Upper lobe of right lung (tissue), 1 donor: ENCODE measurements around the gene RNF31. TPM values are rescaled to one million over a fixed set of nuclear protein-coding genes. Genes with fewer than 3 reads are reported as not detected.

Source experiments
- ATAC-seq: fragments of 200-7000 bp; cut with Tn5 transposase; one replicate; pipeline ENCODE4 v1.9.1; 2020; ENCODE audit warnings: mild to moderate bottlenecking, moderate library complexity
- DNase-seq: peaks from one replicate; pipeline ENCODE4 v3.0.0-alpha.2; 2020
- H3K27ac ChIP-seq: fragments of 200-600 bp; one replicate; pipeline ENCODE4 v1.8.0; 2022
- H3K27me3 ChIP-seq: fragments of 200-600 bp; one replicate; pipeline ENCODE4 v1.8.0; 2022; ENCODE audit warnings: mild to moderate bottlenecking
- H3K36me3 ChIP-seq: fragments of 200-600 bp; one replicate; pipeline ENCODE4 v1.8.0; 2022
- H3K4me1 ChIP-seq: fragments of 200-600 bp; one replicate; pipeline ENCODE4 v1.8.0; 2022
- H3K4me3 ChIP-seq: fragments of 200-600 bp; one replicate; pipeline ENCODE4 v1.8.0; 2022; ENCODE audit warnings: mild to moderate bottlenecking
- H3K9me3 ChIP-seq: fragments of 200-600 bp; one replicate; pipeline ENCODE4 v1.8.0; 2022
- CTCF ChIP-seq: fragments of 200-600 bp; IDR thresholded peaks from one replicate; pipeline ENCODE4 v1.8.0; 2022; ENCODE audit warnings: antibody characterized with exemption
- intact Hi-C: fragments of 100-400 bp; cut with DNase I; formaldehyde crosslinking; loops from one replicate; pipeline ENCODE4 v1.11.0; 2022
- total RNA-seq: library from RNA; stranded (reverse); fragmentation: NEBNext Ultra II Directional; extraction: Animal tissue kit (Norgen Biotek cat#: 25700); gene quantifications from one replicate; pipeline ENCODE4 v1.2.1, GENCODE V29; 2021
- donor health status: DM: no; HTN: yes; CAD: no; lungs with severe emphysema.

RNF31 gene
- total RNA-seq, 1 donor from 2014 or later = 52.3 TPM

GRCh38 chr14:24184104-24184970 lies 37.0 kb downstream of the RNF31 start:
- DNase-seq (no peak), ATAC-seq (no peak)
- Histone ChIP-seq H3K4me3 (no peak overlapping the region), H3K4me1 (peaks cover 15% of the 10 kb centered on the region), H3K36me3 (peaks cover 73% of the 10 kb centered on the region), H3K9me3 (no peaks in the 10 kb centered on the region), H3K27ac (no peak overlapping the region), H3K27me3 (no peaks in the 10 kb centered on the region)
- intact Hi-C loops = no loop called here
- TF ChIP-seq CTCF = no peak

- Histone ChIP-seq H3K27ac (no peak overlapping the region), H3K9me3 (no peaks in the 10 kb centered on the region), H3K4me1 (peaks cover 17% of the 10 kb centered on the region), H3K27me3 (no peaks in the 10 kb centered on the region), H3K36me3 (peaks cover 66% of the 10 kb centered on the region), H3K4me3 (no peak overlapping the region)
- intact Hi-C loops = no loop called here
- ATAC-seq = no peak
- DNase-seq = no peak
- no peak for TF ChIP-seq CTCF
Measured at GRCh38 chr14:24185026-24185425, 37.7 kb downstream of the RNF31 start.

- no peak for TF ChIP-seq CTCF
- intact Hi-C loops = no loop called here
- Histone ChIP-seq H3K27me3 (no peaks in the 10 kb centered on the region), H3K4me1 (peaks cover 17% of the 10 kb centered on the region), H3K27ac (no peak overlapping the region), H3K36me3 (peaks cover 59% of the 10 kb centered on the region), H3K4me3 (no peak overlapping the region), H3K9me3 (no peaks in the 10 kb centered on the region)
- no peak for ATAC-seq
- no peak for DNase-seq
Measured at GRCh38 chr14:24185741-24186140, 38.4 kb downstream of the RNF31 start.

- Histone ChIP-seq H3K27ac (no peak overlapping the region), H3K36me3 (peaks cover 57% of the 10 kb centered on the region), H3K27me3 (no peaks in the 10 kb centered on the region), H3K9me3 (no peaks in the 10 kb centered on the region), H3K4me3 (no peak overlapping the region), H3K4me1 (peaks cover 17% of the 10 kb centered on the region)
- ATAC-seq = no peak
- TF ChIP-seq CTCF = no peak
- intact Hi-C loops = no loop called here
- peak; percentile 33 for DNase-seq
Measured at GRCh38 chr14:24186831-24187538, 39.7 kb downstream of the RNF31 start.

GRCh38 chr14:24187539-24187915 lies 40.2 kb downstream of the RNF31 start:
- H3K9me3 ChIP-seq = no peaks in the 10 kb centered on the region
- intact Hi-C loops = no loop called here
- ATAC-seq = no peak

More at GRCh38 chr14:24187539-24187915, 40.2 kb downstream of the RNF31 start:
- peaks cover 17% of the 10 kb centered on the region for H3K4me1 ChIP-seq
- no peaks in the 10 kb centered on the region for H3K27me3 ChIP-seq
- peaks cover 57% of the 10 kb centered on the region for H3K36me3 ChIP-seq
- peak; percentile 40 for DNase-seq
- no peak overlapping the region for H3K27ac ChIP-seq
- TF ChIP-seq CTCF = no peak
- peak overlapping the region; percentile 81 for H3K4me3 ChIP-seq
